ENCODE results near the gene STK17A. TPM values are rescaled to one million over a fixed set of nuclear protein-coding genes. Genes with fewer than 3 reads are reported as not detected.
"Not testable (repeated sequence)": the region's sequence is repeated elsewhere in the genome, so short reads cannot be mapped to it uniquely, and the experiment has no call there.

Gene STK17A
- total and polyA plus RNA-seq, 9 donors, result 9.9 to 19.9 (median 12.7) TPM

- no peaks in the 10 kb centered on the region for H3K9me3 ChIP-seq
- 83 to 93% (median 85%) methylated on average over 4 of the region's 4 CpGs for WGBS, 3 donors
- no peak for DNase-seq
- no peak overlapping the region for H3K27ac ChIP-seq
- no peaks in the 10 kb centered on the region for H3K36me3 ChIP-seq
- no peak for TF ChIP-seq POLR2A (IDR thresholded peaks at IDR 0.05)
- H3K4me3 ChIP-seq, result no peak overlapping the region
- intact Hi-C loops (cut with DNase I), result no loop called here
- H3K27me3 ChIP-seq, result no peaks in the 10 kb centered on the region
- no peaks in the 10 kb centered on the region for H3K4me1 ChIP-seq (ENCODE audit: insufficient read depth)
Observed at GRCh38 chr7:43569424-43569823, 13.5 kb upstream of the STK17A start.

GRCh38 chr7:43570688-43571365, 12.1 kb upstream of the STK17A start:
- no peaks in the 10 kb centered on the region for H3K4me1 ChIP-seq (ENCODE audit: insufficient read depth)
- no peak overlapping the region for H3K27ac ChIP-seq
- H3K27me3 ChIP-seq, result no peaks in the 10 kb centered on the region
- intact Hi-C loops (cut with DNase I), result no loop called here
- 84 to 91% (median 90%) methylated on average over 4 of the region's 4 CpGs for WGBS, 3 donors
- DNase-seq, result no peak
- no peaks in the 10 kb centered on the region for H3K36me3 ChIP-seq
- no peak overlapping the region for H3K4me3 ChIP-seq
- no peaks in the 10 kb centered on the region for H3K9me3 ChIP-seq
- TF ChIP-seq, protein P1, sequence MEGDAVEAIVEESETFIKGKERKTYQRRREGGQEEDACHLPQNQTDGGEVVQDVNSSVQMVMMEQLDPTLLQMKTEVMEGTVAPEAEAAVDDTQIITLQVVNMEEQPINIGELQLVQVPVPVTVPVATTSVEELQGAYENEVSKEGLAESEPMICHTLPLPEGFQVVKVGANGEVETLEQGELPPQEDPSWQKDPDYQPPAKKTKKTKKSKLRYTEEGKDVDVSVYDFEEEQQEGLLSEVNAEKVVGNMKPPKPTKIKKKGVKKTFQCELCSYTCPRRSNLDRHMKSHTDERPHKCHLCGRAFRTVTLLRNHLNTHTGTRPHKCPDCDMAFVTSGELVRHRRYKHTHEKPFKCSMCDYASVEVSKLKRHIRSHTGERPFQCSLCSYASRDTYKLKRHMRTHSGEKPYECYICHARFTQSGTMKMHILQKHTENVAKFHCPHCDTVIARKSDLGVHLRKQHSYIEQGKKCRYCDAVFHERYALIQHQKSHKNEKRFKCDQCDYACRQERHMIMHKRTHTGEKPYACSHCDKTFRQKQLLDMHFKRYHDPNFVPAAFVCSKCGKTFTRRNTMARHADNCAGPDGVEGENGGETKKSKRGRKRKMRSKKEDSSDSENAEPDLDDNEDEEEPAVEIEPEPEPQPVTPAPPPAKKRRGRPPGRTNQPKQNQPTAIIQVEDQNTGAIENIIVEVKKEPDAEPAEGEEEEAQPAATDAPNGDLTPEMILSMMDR (IDR thresholded peaks at IDR 0.05), result no peak
- TF ChIP-seq POLR2A (IDR thresholded peaks at IDR 0.05) (no peak), EP300 (IDR thresholded peaks at IDR 0.05) (no peak)

DNA sequence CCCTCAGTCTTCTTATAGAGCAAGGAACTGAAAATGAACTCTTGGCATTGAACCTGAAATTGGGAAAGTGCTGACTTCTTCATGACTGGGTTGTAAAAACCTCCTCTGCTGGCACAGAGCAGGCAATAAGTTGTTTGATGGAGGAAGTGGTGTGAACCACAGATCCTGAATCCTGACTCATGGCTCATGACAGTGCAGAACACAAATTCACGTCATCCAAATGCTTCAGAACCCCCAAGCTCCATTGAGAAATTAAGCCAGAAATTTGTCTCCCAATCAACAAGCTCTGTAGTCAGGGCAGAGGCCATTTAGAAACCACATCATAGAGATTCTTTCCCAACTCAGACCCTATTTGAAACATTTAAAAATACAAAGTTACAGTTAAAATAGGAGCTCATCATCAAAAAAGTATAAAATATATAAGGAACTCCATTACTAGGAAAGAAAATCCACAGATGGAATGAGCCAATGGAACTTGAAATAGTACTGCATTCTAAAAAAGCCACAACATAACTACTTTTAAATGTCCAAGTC, 10.3 kb upstream of the STK17A start:
- no peak for DNase-seq
- TF ChIP-seq EP300 (IDR thresholded peaks at IDR 0.05), result no peak
- TF ChIP-seq POLR2A (IDR thresholded peaks at IDR 0.05), result no peak
- TF ChIP-seq, protein P1 (IDR thresholded peaks at IDR 0.05), result no peak
- Histone ChIP-seq H3K4me1 (ENCODE audit: insufficient read depth) (no peaks in the 10 kb centered on the region), H3K36me3 (no peaks in the 10 kb centered on the region), H3K27me3 (no peaks in the 10 kb centered on the region), H3K4me3 (no peak overlapping the region), H3K9me3 (no peaks in the 10 kb centered on the region), H3K27ac (no peak overlapping the region)
- intact Hi-C loops (cut with DNase I), result no loop called here
- 32 to 43% (median 35%) methylated on average over 1 of the region's 1 CpG for WGBS, 3 donors

DNA sequence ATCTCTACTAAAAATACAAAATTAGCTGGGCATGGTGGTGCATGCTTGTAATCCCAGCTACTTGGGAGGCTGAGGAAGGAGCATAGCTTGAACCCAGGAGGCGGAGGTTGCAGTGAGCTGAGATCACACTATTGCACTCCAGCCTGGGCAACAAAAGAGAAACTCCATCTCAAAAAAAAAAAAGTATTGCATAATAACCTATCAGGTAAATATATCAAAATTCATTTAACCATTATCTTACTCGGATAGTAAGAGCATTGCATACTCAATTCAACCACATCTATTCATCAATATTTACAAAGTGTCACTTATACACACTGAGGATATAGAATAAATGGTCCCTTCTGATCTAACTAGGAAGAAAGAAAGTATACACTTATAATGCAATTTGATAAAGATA, 9.1 kb upstream of the STK17A start:
- H3K27me3 ChIP-seq; DNase-seq; intact Hi-C loops (cut with DNase I); H3K4me3 ChIP-seq; H3K27ac ChIP-seq; H3K4me1 ChIP-seq (ENCODE audit: insufficient read depth); H3K9me3 ChIP-seq; H3K36me3 ChIP-seq: not testable (repeated sequence)
- WGBS, 3 donors, result 93 to 98% (median 97%) methylated on average over 2 of the region's 2 CpGs

- Histone ChIP-seq H3K27ac (no peak overlapping the region), H3K9me3 (no peaks in the 10 kb centered on the region), H3K27me3 (no peaks in the 10 kb centered on the region), H3K4me1 (ENCODE audit: insufficient read depth) (no peaks in the 10 kb centered on the region), H3K36me3 (no peaks in the 10 kb centered on the region), H3K4me3 (no peak overlapping the region)
- 86 to 89% (median 88%) methylated on average over 6 of the region's 6 CpGs for WGBS, 3 donors
- TF ChIP-seq EP300 (IDR thresholded peaks at IDR 0.05), result no peak
- TF ChIP-seq, protein P1 (IDR thresholded peaks at IDR 0.05), result no peak
- TF ChIP-seq POLR2A (IDR thresholded peaks at IDR 0.05), result no peak
- intact Hi-C loops (cut with DNase I), result no loop called here
- DNase-seq, result no peak
Observed at GRCh38 chr7:43575506-43575905, 7.4 kb upstream of the STK17A start.

All from ovary (tissue), 9 donors.